C4-2B (cell line): ENCODE measurements around the gene SORL1.

Experiments used
- H3K27ac ChIP-seq: fragments of 450-650 bp; 2 replicates; pipeline ENCODE4 v1.5.1; 2017
- CTCF ChIP-seq: fragments of 450-650 bp; conservative IDR thresholded peaks from 2 replicates; pipeline ENCODE4 v1.5.1; 2017; ENCODE audit warnings: mild to moderate bottlenecking
- ZFX ChIP-seq: fragments of 450-650 bp; IDR thresholded peaks from 2 replicates; pipeline ENCODE4 v1.6.1; 2017

The SORL1 gene

DNA sequence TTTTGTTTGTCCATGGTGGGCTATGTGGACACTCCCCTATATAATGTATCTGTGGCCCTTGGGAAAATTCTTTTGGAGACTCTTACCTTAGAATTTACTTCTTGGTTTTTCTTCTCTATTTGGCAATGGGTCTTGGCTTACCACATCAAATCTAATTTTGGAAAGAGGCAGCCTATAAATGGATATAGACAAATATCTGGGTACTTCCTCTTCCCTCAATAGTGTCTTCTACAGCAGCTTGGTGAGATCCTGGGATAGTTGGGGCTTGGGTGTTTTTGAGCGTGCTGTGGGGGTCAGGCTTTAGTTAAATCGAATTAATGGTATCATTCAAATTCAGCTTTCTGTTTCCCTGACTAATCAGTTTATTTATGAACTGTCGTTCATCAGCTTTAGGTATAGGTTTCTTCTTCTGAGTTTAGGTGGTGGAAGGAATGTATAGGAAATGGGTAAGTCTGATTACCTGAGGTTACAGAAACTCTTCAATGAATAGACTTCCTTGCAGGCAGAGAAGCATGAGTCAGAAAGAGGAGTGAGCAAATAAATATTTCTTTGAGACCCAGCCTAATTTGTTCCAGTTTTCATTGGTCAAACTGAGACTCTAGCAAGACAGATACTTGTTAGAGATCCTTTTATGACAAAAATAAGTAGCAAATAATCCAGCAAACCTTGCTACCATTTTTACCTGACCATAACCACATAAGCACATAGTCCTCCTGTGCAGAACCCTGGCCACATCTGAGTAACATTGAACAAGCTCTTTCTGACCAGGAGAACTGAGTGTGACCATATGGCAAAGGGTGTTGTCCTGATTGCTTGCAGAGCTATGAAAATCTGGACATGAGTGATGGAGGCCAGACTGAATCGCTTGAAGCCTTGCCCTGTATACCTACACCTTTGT lies 69.3 kb downstream of the SORL1 start:
- TF ChIP-seq ZFX = no peak
- TF ChIP-seq CTCF = no peak
- H3K27ac ChIP-seq = peak overlapping the region; percentile 16; the same call in 1 of the 2 replicates

DNA sequence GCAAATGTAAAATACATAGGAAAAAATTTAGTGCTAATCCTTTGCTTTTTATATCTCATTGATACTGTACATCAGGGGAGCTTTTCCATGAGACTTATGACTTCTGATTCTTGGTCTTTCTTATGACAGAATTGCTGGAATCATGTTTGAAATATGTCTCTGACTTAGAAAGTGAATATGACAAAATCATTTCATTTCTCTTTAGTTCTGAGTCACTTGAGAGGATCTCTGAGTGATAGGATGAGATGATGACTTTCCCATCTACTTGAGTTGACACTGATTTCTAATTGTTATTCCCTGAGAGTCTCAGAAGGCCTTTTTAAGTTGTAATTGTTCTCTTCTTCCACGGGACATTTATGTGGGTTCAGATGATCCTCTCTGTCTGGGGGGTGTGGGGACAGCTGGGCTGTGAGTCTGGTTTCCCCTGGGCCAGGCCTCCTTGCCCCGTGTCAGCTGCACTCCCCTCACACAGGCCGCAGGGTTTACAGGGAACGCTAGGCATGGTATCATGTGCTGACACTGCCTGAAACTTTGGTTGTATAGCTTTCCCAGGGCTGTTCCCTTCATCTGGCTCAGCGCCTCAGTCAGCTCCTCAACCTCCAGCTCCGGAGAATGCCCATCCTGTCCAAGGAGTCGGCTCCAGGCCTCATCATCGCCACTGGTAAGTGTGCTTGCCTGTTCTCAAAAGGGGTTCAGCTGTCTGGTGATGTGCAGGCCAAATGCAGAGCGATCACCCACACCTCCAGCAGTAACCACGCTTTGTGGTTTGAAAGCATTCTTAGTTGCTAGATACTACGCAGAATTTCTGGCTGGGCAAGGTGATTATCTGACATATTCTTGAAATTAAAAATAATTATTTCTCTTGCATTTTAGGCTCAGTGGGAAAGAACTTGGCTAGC lies 70.2 kb downstream of the SORL1 start:
- H3K27ac ChIP-seq = peak overlapping the region; percentile 16
- TF ChIP-seq CTCF = no peak
- no peak for TF ChIP-seq ZFX

GRCh38 chr11:121523581-121524232 lies 71.6 kb downstream of the SORL1 start:
- no peak for TF ChIP-seq ZFX
- no peak for TF ChIP-seq CTCF
- H3K27ac ChIP-seq = no peak overlapping the region

GRCh38 chr11:121524233-121524631 lies 72.1 kb downstream of the SORL1 start:
- TF ChIP-seq ZFX = no peak
- no peak for TF ChIP-seq CTCF
- H3K27ac ChIP-seq = no peak overlapping the region

DNA sequence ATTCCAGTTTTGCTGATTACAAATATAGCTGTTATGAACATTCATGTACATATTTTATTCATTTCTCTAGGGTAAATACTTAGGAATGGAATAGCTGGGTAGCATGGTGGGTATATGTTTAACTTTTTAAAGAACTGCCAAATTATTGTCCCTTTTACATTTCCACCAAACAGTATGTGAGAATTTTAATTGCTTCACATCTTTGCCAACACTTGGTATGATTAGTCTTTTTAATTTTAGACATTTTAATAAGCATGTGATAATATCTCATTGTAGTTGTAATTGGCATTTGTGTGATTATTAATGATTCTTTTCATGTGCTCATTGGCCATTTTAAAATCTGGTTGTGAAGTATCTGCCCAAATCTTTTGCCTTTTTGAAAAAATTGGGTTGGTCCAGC lies 73.3 kb downstream of the SORL1 start:
- TF ChIP-seq CTCF (no peak), ZFX (no peak)
- no peak overlapping the region for H3K27ac ChIP-seq

DNA sequence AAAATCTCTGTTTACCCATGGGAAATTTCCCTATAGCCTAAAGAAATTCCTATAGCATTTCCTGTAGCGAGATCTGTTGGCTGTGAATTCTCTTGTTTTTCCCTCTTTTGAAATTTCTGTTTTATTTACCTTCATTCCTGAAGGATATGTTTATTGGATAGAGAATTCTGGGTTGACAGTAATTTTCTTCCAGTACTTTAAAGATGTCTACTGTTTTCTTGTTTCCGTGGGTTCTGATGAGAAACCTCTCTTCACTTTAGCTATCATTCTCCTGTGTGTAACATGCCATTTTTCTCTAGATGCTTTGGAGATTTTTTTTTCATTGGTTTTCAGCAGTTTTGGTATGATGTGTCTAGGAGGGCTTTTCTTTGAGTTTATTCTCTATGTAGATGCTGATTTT lies 78.1 kb downstream of the SORL1 start:
- no peak overlapping the region for H3K27ac ChIP-seq
- TF ChIP-seq ZFX = no peak
- no peak for TF ChIP-seq CTCF
